Kidney tubule cell (primary cell): ENCODE results near the gene NCLN.
"Not testable (repeated sequence)": the region's sequence is repeated elsewhere in the genome, so short reads cannot be mapped to it uniquely, and the experiment has no call there.

Experiments used
- DNase-seq: peaks from one replicate; pipeline ENCODE4 v3.0.0-alpha.2; 2018; ENCODE audit warnings: low spot score

The NCLN gene

GRCh38 chr19:3198901-3199700 is 13.4 kb downstream of the NCLN start:
- DNase-seq = no peak

GRCh38 chr19:3201072-3201700 is 15.5 kb downstream of the NCLN start:
- DNase-seq = no peak

- DNase-seq = no peak
These were observed 16.2 kb downstream of the NCLN start for GRCh38 chr19:3201911-3202310.

GRCh38 chr19:3202346-3202745 is 16.6 kb downstream of the NCLN start:
- no peak for DNase-seq

GRCh38 chr19:3202895-3203294 is 17.2 kb downstream of the NCLN start:
- DNase-seq = not testable (repeated sequence)

GRCh38 chr19:3203805-3204645 is 18.3 kb downstream of the NCLN start:
- no peak for DNase-seq

GRCh38 chr19:3204646-3205275 is 19.0 kb downstream of the NCLN start:
- no peak for DNase-seq

- no peak for DNase-seq
These were observed 20.7 kb downstream of the NCLN start for GRCh38 chr19:3206216-3206953.

GRCh38 chr19:3207461-3208242 is 21.9 kb downstream of the NCLN start:
- DNase-seq = no peak

- no peak for DNase-seq
These were observed 22.8 kb downstream of the NCLN start for GRCh38 chr19:3208317-3209207.

GRCh38 chr19:3210347-3211017 is 24.8 kb downstream of the NCLN start:
- DNase-seq = peak; percentile 51

GRCh38 chr19:3211191-3211590 is 25.5 kb downstream of the NCLN start:
- no peak for DNase-seq

- no peak for DNase-seq
These were observed 27.4 kb downstream of the NCLN start for GRCh38 chr19:3213159-3213558.

GRCh38 chr19:3216874-3217273 is 31.1 kb downstream of the NCLN start:
- no peak for DNase-seq

GRCh38 chr19:3220576-3220975 is 34.8 kb downstream of the NCLN start:
- no peak for DNase-seq

- not testable (repeated sequence) for DNase-seq
These were observed 35.8 kb downstream of the NCLN start for GRCh38 chr19:3221576-3221975.

GRCh38 chr19:3222709-3223108 is 37.0 kb downstream of the NCLN start:
- DNase-seq = no peak

- DNase-seq = peak; percentile 25
These were observed 38.8 kb downstream of the NCLN start, which contains the start of gene CELF5 for GRCh38 chr19:3224346-3225168. Gene CELF5, plus strand, starts transcription at chr19:3224661. Its CDS starts 79 bp downstream, at chr19:3224740.
